HG02943 (cell line): Measurements from ENCODE around the gene ELFN1.

Experiments used
- ATAC-seq: cut with Tn5 transposase; IDR thresholded peaks from one replicate; pipeline ENCODE4 v1.9.1; 2021; ENCODE audit warnings: mild to moderate bottlenecking, low read depth, moderate library complexity; ENCODE audit not compliant: unreplicated experiment

ELFN1 gene

DNA sequence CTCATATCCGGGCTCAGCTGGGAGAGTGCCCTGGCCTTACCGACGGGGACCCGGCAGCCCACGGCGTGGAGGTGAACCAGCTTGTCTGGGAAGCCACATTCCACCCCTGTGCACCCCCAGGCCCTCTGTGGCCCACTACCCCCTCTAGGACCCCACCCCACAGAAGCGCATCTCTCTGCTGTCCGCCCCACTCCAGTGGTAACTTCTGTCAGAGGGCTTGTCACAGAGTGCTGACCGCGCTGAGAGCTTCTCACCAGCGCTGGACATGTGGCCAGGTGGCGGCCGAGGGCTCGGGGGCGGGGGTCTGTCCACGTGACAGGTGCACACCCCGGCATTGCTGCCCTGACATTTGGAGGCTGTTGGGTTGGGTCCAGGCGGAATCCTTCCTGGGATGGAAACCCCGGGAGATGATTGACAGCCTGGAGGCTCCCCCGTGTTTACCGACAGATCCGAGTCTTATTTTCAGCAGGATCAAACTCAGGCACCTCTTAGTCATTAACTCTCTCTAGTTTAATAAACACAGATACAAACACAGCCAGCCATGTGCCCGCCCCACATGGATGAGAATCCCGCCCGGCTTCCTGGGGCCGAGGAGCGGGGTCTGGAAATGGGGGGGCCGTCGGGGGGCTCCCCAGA lies 5.1 kb downstream of the ELFN1 start:
- ATAC-seq, result no peak

DNA sequence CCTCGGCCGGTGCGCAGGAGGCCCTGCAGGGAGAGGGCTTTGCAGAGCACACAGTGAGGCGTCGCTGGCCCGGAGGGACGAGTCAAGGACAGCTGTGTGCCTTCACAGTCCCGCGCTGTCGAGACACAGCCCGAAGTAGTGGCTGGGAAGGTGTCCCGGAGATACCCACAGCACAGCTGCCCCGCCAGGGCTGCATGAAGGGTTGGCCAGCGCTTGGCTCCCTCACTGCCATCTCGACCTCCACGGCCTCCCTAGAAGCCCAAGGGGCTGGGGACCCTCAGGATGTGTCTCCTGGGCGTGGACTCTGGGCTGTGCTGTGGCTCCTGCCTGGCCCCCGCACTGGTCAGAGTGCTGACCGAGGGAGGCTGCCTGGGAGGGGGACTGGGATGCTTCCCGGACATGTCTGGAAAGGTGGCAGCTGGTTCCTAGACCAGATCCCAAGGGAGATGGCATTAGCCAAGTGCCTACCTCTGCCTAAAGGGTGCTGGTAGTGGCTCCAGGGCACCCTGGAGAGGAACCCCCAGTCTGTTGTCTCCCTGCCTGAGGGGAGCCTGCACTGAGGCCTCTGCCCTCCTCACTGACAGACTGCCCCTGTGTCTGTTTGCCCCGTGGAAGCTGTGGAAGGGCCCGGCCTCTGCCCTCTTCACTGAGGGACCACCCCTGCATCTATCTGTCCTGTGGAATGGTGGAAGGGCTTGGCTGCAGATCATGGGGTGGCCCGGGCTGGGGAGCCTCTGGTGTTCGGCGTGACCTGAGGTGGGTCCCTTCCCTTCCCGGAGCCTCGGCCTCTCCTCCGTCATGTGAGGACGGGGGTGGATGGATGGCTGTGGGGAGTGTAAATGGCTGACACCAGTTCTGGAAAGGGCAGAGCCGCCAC lies 5.8 kb downstream of the ELFN1 start:
- no peak for ATAC-seq

DNA sequence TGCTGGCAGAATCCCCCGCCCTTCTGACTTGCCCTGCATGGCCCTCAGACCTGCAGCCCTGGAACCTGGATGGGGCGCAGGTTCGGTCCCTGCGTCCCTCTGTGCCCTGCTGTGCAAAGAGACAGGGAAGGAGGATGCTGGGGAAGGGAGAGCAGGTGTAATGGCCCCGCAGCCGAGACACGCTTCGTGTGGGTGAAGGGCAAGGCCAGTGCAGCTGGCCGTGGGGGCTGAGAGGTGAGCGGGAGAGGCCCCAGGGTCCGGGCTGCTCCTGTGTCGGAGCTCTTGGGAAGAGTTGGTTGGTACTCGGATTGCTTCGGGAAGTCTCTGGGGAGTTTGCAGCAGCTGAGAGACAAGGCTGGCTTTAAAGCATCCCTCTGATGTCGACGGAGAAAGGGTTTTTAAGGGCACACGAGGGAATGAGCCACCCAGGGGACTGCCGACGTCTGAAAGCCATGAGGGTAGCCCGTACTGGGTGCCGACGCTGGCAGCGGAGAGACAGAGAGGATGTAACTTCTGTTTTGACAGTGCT lies 6.5 kb downstream of the ELFN1 start:
- no peak for ATAC-seq

DNA sequence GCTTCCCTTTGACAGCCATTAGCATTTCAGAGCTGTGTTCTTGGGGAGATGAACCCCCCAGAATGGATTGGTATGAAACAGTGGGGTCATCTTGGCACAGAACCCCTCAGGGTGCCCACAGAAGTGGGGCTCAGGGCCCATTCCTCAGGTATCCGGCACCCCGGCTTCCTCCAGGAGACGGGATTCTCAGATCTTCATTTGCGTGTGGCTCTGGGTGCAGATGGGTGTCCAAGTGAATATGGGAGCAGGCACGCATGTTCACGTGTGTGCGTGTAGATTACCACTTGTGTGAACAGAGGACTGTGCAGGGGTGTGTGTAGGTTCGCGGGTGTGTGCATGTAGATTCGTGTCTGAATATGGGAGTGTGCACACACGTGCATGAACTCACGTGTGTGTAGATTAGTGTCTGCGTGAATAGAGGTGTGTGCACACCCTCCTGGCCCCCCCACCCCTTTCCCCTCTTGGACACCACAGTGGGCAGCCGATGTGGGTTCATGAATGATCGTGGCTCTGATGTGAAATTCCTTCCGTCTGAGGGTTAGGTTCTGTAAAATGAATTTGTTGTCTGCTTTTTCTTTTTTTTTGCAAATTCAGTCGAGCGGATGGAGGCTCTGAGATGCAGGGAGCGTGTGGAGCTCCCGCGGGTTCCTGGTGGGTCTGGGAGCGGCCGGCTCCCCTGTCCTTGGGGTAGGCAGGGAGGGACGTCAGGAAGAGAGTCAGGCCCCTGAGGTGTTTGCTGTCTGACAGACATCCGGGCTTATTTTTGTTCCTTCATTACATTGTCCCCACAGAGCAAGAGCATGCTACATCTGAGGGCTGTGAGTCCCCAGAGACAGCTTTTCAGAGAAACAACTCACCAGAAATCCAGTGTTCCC lies 7.4 kb downstream of the ELFN1 start:
- ATAC-seq, result no peak

DNA sequence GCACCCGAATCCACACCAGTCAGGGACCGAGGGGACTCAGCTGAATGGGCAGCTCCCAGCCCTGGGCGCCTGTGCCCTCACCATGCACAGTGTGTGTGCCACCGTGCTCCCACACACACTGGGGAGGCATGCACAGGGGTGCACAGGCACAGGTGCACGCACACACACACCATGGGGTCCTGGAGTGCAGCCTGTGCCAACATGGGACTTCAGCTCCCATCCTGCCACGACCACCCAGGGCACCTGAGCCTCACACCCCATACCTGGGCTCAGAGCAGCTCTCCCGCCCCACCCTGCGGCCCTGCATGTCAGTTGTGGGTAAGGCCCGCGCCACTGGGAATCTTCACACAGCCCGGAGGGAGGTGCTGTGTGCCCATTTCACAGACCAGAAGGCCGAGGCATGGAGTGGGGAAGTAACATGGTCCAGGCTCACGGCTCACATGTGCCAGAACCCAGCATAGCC lies 8.0 kb downstream of the ELFN1 start:
- no peak for ATAC-seq

DNA sequence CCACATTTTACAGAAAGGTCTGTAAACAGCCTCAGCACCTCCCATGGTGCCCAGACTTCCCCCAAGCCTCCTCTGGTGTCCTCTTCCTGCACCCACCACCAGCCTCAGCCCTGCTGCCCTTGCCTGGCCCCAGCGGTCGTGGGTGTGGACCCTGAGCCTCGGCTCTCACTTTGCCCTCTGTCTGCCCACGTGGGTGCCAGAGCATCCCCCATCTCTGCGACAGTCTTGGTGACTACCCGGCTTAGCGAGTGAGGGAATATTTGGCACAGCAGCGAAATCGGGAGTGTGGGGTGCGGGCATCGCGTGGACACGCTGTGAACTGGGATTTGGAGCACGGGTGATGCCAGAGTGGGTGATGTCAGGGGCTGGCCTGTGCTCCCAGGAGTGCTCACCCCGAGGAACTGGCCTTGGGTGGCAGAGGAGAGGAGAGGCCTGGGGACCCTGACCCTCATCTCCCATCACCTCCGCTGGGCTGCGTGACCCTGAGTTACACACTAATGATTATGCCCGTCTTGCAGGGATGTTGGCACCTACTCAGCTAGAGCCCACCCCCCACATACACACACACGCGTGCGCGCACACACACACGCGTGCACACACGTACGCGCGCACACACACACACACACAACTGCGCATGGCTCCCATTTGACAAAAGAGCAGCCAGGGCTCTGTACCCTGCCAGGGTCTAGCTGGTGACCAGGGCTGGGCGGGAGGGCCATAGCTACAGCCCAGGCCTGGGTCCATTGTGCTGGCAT lies 8.7 kb downstream of the ELFN1 start:
- no peak for ATAC-seq

DNA sequence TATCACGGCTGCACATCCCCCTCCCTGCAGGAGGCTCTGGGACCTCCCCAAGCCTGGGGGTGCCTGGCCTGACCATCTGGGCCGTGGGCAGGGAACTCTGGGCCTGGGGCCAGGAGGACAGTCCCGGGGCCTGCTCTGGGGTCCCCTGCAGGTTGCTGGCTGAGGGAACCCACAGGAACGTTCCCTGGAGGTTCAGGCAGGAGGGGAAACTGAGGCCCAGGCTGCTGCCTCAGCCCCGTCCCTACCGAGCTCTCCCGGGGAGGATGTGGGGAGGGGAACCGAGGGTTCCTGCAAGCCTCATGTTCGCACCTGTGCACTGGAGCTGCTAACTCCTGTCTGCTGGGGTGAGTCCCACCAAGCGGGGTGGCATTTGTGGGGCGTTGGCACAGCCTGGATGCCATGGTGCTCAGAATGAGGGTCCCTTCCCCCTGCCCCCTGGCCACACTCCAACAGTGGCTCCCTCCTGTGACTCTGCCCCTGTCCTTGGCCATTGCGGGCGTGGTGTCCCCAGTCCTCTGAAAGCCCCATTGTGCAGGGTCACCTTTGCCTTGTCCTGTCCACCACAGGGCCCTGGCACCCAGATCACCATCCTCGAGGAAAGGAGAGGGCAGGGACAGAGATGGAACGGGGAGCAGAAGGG lies 9.4 kb downstream of the ELFN1 start:
- ATAC-seq, result no peak

DNA sequence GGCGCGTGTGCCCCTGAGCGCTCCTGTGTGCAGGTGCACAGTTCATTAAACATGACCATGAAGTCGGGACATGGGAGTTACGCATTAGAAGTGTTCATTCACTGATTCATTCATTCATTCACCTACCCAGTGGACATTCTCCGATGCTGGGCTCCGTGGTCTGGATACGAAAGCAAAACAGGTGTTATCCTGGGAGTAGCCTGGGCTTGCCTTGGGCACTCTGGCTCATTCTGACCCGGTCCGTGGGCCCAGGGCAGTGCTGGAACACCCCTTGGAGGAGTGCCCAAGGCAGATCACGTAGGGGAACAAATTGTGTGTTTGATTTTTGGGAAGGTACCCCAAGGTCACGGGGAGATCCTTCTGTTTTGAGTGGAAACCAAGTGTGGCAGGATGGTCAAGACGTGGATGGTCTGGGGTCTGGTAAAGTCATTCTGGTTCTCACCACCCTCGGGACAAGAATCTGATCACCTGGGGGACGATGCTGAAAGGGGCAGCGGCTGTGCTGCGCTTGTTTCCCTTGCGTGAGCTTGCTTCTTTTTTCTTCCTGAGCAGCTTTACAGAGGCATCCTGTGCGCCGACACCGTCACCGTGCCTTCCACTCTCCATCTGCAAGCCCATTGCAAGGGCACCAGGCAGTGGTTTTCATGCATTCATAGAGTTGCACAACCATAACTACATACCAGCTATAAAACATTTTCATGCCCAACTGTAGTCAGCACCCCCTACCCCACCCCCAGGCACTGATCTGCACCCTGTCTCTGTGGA lies 10.1 kb downstream of the ELFN1 start:
- ATAC-seq, result no peak

DNA sequence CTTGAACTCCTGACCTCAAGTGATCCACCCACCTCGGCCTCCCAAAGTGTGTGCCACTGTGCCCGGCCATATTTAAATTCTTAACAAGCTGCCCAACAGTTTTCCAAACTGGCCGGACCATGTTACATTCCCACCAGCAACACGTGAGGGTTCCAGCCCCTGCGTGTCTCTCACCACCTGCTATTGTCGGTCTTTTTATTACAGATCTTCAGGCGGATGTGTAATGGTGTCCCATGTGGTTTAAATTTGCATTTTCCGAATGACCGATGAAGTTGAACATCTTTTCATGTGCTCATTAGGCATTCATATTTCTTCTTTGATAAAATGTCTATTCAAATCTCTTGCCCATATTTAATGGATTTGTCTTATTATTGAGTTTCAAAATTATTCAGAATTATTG lies 11.5 kb downstream of the ELFN1 start:
- no peak for ATAC-seq

DNA sequence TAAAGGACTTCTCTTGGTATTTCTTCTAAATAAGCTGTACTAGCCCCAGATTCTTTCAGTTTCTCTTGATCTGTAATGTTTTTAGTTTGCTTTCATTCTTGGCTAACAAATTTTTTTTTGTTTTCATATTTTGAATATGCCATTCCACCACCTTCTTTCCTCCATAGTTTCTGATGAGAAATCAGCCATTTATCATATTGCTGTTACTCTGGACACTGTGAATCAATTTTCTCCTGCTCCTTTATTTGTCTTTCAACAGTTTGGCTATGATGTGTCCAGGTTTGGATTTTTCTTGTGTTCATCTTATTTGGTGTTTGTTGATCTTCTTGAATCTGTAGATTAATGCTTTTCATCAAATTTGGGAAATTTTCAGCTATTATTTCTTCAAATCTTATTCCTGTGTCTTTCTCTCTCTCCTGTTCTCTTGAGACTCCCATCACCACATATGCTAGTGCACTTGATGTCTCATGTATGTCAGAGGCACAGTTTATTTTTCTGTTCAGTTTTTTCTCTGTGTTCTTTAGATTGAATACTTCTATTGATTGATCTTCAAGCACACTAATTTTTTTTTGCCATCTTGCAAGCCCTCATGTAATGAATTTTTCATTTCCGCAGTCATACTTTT lies 15.0 kb downstream of the ELFN1 start:
- ATAC-seq, result no peak

DNA sequence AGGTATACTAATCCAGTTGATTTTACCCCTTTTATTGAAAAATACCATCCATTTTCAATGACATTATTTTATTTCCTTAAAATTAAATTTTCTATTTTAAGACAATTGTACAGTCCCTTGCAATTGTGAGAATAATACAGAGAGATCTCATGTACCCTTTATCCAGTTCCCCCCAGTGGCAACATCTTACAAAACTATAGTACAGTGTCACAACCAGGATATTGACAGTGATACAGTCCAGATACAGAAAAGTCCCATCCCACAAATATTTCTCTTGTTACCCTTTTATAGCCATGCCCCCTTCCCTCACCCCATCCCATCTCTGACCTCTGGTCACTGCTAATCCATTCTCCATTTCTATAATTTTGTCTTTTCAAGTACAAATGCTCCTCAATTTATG lies 18.5 kb downstream of the ELFN1 start:
- ATAC-seq, result no peak

DNA sequence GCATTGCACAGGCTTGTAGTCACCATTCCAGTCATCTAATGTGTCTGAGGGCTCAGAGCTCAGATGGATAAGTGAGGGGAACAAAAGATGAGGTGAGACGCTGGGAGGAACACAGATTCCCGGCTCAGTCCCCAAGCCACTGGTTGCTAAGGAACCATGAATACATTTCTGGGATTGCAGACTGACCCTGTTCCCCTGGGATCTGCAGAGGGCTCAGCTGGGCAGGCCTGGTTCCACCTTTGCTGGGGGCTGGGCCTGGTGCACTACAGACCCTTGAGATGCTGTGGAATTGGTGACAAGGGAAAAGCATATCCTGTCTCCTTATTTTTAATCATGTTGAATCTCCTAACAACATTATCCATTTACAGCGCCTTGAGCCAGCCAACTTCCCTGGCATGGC lies 19.2 kb downstream of the ELFN1 start:
- no peak for ATAC-seq

DNA sequence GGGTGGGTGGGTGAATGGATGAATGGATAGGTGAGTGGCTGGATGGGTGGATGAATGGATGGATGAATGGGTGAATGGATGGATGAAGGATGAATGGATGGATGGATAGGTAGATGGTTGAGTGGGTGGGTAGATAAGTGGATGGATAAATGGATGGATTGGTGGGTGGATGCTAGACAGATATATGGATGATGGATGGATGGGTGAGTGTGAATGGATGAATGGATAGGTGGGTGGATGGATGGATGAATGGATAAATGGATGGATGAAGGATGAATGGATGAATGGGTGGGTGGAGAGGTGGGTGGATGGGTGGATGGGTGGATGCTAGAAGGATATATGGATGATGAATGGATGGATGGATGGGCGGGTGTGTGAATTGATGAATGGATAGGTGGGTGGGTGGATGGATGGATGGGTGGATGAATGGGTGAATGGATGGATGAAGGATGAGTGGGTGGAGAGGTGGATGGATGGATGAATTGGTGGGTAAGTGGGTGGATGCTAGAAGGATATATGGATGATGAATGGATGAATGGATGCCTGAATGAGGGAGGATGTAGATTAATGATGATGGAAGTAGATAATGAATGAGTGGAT lies 20.4 kb downstream of the ELFN1 start:
- ATAC-seq, result no peak

DNA sequence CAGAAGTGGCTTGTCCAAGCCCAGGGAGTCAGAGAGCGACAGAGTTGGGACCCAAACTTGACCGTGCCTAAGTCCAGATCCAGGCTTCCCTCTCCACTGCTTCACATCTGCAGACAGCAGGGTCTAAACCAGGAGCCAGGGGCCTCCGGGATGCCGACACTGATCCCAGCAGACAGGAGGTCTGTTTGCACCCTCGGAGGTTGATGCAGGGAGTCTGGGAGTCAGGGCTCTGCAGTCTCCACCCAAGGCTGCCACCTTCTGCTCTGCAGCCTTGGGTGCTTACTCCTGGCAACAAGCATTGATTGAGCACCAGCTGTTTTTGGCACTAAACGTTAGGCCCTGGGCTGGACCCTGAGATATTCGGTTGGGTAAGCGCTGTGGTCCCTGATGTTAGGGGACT lies 21.0 kb downstream of the ELFN1 start:
- ATAC-seq, result no peak

DNA sequence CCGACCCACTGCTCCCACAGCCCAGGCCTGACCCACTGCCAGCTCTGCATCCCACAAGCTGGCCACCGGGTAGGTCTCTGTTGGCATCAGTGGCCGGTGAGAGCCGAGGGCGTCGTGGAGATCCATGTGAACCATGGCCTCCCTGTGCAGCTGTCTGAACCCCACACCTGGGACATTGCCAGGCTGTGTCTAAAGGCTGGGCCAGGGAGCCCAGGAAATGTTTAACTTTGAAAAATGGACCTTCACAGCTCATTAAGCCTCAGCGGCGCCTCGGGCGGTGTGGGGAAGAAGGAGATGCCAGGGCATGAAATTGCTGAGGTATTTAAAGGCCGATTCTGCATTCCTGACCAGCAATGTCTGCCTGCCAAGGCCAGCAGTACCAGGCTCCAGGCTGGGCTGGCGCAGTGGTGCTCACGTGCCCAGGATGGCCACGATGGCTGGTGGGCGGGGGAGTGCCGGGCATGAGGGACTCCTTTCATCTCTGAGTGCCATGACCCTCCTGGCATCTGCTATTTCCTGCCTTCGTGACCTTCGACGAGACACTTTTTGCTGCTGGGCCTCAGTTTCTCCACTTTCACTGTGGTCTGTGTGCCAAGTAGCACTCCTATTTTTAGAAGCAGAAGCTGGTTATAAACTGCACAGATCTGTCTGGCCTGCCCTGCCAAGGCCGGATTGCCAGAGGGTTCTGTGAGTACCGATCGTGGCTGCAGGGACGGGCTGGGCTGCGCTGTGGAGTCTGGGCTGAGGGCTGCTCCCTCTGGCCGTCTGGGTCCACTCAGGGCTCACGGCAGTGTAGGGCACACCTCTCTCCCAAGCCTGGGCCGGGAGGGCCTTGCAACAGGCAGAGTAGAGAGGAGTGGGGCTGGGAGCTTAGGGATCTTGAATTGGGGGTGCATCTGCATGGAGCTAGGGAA lies 21.8 kb downstream of the ELFN1 start:
- ATAC-seq, result no peak

DNA sequence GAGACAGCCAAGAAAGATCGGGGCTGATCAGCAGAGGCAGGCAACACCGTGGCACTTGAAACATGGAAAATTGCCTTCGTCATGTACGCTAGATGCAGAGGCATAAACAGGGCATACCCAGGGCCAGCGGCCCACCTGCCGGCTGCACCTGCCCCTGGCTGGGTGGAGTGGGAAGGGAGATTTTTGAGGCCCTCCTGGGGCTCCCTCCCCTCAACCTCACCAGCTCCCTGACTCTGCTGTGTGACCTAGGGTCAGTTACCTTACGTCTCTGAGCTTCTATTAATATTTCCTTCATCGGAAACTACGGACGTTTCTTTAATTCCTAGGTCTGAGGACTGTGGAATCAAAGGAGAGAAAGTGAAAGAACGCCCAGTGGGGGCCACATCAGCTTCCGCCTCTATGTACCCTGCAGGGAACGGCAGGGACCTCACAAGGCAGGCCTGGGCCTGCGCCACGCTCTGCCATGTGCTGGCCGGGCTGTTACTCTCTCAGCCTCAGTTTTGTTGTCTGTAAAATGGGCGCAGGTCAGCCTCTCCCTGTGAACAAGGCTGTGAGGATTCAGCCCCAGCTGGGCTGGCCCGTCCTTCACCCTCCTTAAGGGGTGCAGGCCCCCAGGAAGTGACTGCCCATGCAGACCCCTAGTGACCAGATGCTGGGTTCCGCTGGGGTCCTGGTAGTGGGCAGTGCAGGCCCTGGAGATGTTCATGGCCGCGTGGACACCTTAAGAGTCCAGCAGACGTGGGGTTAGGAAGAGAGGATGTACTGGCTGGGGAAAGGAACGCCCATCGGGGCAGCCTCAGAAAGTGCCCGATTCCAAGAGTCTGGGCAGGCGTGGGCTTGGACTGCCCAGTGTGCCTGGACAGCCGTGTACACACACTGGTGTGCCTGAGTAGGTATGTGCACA lies 22.7 kb downstream of the ELFN1 start:
- no peak for ATAC-seq
